SU-DHL-6 (cell line): Measurements from ENCODE around the gene TBR1.

Source experiments
- EZH2phosphoT487 ChIP-seq: fragments of 200-600 bp; sonication (generic), shearing (Covaris generic); conservative IDR thresholded peaks from 2 replicates; pipeline ENCODE4 v1.6.1; 2018; ENCODE audit warnings: mild to moderate bottlenecking, antibody characterized with exemption, low read length, moderate library complexity, mixed read lengths
- TF ChIP-seq, protein P1 (sequence below): fragments of 200-600 bp; sonication (generic); IDR thresholded peaks from one replicate; pipeline ENCODE4 v1.5.1; 2017; ENCODE audit warnings: antibody characterized with exemption, mild to moderate bottlenecking, low read length, moderate library complexity; ENCODE audit not compliant: insufficient read depth, poor library complexity, severe bottlenecking

DNA sequence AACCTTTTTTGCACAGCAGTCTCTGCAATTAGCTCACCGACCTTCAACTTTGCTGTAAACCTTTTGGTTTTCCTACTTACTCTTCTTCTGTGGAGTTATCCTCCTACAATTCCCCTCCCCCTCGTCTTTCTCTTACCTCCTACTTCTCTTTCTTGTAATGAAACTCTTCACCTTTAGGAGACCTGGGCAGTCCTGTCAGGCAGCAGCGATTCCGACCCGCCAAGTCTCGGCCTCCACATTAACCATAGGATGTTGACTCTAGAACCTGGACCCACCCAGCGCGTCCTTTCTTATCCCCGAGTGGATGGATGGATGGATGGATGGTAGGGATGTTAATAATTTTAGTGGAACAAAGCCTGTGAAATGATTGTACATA is 8.3 kb downstream of the TBR1 start:
- TF ChIP-seq, protein P1, sequence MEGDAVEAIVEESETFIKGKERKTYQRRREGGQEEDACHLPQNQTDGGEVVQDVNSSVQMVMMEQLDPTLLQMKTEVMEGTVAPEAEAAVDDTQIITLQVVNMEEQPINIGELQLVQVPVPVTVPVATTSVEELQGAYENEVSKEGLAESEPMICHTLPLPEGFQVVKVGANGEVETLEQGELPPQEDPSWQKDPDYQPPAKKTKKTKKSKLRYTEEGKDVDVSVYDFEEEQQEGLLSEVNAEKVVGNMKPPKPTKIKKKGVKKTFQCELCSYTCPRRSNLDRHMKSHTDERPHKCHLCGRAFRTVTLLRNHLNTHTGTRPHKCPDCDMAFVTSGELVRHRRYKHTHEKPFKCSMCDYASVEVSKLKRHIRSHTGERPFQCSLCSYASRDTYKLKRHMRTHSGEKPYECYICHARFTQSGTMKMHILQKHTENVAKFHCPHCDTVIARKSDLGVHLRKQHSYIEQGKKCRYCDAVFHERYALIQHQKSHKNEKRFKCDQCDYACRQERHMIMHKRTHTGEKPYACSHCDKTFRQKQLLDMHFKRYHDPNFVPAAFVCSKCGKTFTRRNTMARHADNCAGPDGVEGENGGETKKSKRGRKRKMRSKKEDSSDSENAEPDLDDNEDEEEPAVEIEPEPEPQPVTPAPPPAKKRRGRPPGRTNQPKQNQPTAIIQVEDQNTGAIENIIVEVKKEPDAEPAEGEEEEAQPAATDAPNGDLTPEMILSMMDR: no peak
- no peak for TF ChIP-seq EZH2phosphoT487
